Measurements from ENCODE around the gene SPHKAP.

Gene SPHKAP

GRCh38 chr2:228038967-228039366, 142.5 kb downstream of the SPHKAP start:
- H3K9ac ChIP-seq (ENCODE audit: low read depth, low read length) = no peak overlapping the region
- no peaks in the 10 kb centered on the region for H3K9me3 ChIP-seq (ENCODE audit: control insufficient read depth, insufficient read depth, low read length)
- no peaks in the 10 kb centered on the region for H3K36me3 ChIP-seq (ENCODE audit: insufficient read depth, low read length)
- no peaks in the 10 kb centered on the region for H3K4me1 ChIP-seq (ENCODE audit: insufficient read depth, low read length)

GRCh38 chr2:228037915-228038314, 143.6 kb downstream of the SPHKAP start:
- H3K9me3 ChIP-seq (ENCODE audit: control insufficient read depth, insufficient read depth, low read length) = no peaks in the 10 kb centered on the region
- no peaks in the 10 kb centered on the region for H3K4me1 ChIP-seq (ENCODE audit: insufficient read depth, low read length)
- H3K9ac ChIP-seq (ENCODE audit: low read depth, low read length) = no peak overlapping the region

GRCh38 chr2:228023619-228024018, 157.9 kb downstream of the SPHKAP start:
- no peaks in the 10 kb centered on the region for H3K9me3 ChIP-seq (ENCODE audit: control insufficient read depth, insufficient read depth, low read length)
- no peaks in the 10 kb centered on the region for H3K4me1 ChIP-seq (ENCODE audit: insufficient read depth, low read length)
- H3K36me3 ChIP-seq (ENCODE audit: insufficient read depth, low read length) = no peaks in the 10 kb centered on the region
- no peak overlapping the region for H3K9ac ChIP-seq (ENCODE audit: low read depth, low read length)

More at GRCh38 chr2:228037915-228038314, 143.6 kb downstream of the SPHKAP start:
- H3K36me3 ChIP-seq (ENCODE audit: insufficient read depth, low read length) = no peaks in the 10 kb centered on the region

DNA sequence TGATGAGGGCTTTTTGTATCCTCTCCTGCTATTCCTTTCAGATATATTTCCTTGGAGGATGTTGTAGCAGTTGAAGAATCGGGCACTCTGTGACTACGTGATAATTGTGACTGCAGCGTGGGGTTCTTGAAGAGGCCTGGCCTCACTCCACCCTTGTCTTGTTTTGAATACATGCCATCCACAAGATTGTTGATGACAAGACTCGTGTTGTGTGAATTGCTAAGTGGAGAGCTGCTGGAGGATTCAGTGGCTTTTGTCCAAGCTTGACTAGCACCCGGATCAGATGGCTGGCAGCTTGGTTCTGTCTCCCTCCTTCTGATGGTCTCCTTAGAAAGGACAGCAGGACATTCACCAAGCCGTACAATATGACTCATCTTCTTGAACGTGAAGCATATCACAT, 163.2 kb downstream of the SPHKAP start:
- no peak overlapping the region for H3K9ac ChIP-seq (ENCODE audit: low read depth, low read length)
- no peaks in the 10 kb centered on the region for H3K9me3 ChIP-seq (ENCODE audit: control insufficient read depth, insufficient read depth, low read length)
- H3K4me1 ChIP-seq (ENCODE audit: insufficient read depth, low read length) = peaks cover 4% of the 10 kb centered on the region; the same call in 1 of the 2 replicates
- H3K36me3 ChIP-seq (ENCODE audit: insufficient read depth, low read length) = no peaks in the 10 kb centered on the region

- no peaks in the 10 kb centered on the region for H3K36me3 ChIP-seq (ENCODE audit: insufficient read depth, low read length)
These were observed 163.7 kb downstream of the SPHKAP start for GRCh38 chr2:228017784-228018183.

DNA sequence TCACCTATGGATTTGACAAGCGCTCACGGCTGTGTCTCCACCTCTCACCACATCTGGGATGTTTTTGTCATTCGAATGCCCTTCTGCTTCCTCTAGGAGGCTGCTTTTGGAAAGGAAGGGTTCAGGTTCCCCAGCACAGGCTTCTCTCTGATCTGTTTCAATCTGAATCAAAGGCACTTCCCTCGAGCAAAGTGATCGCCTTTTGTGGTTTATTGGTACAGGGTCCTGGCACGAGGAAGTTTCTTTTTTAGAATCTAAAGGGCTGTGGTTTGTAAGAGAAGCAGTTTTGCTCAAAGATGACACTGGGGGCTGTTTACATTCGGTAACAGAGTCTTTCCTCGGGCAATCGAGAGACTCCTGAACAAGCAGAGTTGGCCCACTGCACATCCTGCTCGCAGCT, 165.1 kb downstream of the SPHKAP start:
- H3K9me3 ChIP-seq (ENCODE audit: control insufficient read depth, insufficient read depth, low read length) = no peaks in the 10 kb centered on the region
- peaks cover 4% of the 10 kb centered on the region; the same call in 1 of the 2 replicates for H3K4me1 ChIP-seq (ENCODE audit: insufficient read depth, low read length)
- no peak overlapping the region for H3K9ac ChIP-seq (ENCODE audit: low read depth, low read length)
- no peaks in the 10 kb centered on the region for H3K36me3 ChIP-seq (ENCODE audit: insufficient read depth, low read length)

More at GRCh38 chr2:228017784-228018183, 163.7 kb downstream of the SPHKAP start:
- peaks cover 4% of the 10 kb centered on the region; the same call in 1 of the 2 replicates for H3K4me1 ChIP-seq (ENCODE audit: insufficient read depth, low read length)
- no peak overlapping the region for H3K9ac ChIP-seq (ENCODE audit: low read depth, low read length)
- no peaks in the 10 kb centered on the region for H3K9me3 ChIP-seq (ENCODE audit: control insufficient read depth, insufficient read depth, low read length)

- Histone ChIP-seq H3K9me3 (ENCODE audit: control insufficient read depth, insufficient read depth, low read length) (no peaks in the 10 kb centered on the region), H3K9ac (ENCODE audit: low read depth, low read length) (no peak overlapping the region), H3K36me3 (ENCODE audit: insufficient read depth, low read length) (no peaks in the 10 kb centered on the region), H3K4me1 (ENCODE audit: insufficient read depth, low read length) (peaks cover 4% of the 10 kb centered on the region; the same call in 1 of the 2 replicates)
These were observed 165.7 kb downstream of the SPHKAP start for GRCh38 chr2:228015741-228016140.

- Histone ChIP-seq H3K36me3 (ENCODE audit: insufficient read depth, low read length) (no peaks in the 10 kb centered on the region), H3K9me3 (ENCODE audit: control insufficient read depth, insufficient read depth, low read length) (no peaks in the 10 kb centered on the region), H3K4me1 (ENCODE audit: insufficient read depth, low read length) (no peaks in the 10 kb centered on the region), H3K9ac (ENCODE audit: low read depth, low read length) (no peak overlapping the region)
These were observed 185.1 kb downstream of the SPHKAP start for GRCh38 chr2:227996366-227996765.

GRCh38 chr2:227990937-227991336, 190.6 kb downstream of the SPHKAP start:
- Histone ChIP-seq H3K36me3 (ENCODE audit: insufficient read depth, low read length) (no peaks in the 10 kb centered on the region), H3K4me1 (ENCODE audit: insufficient read depth, low read length) (no peaks in the 10 kb centered on the region), H3K9ac (ENCODE audit: low read depth, low read length) (no peak overlapping the region), H3K9me3 (ENCODE audit: control insufficient read depth, insufficient read depth, low read length) (no peaks in the 10 kb centered on the region)

- H3K9ac ChIP-seq (ENCODE audit: low read depth, low read length) = no peak overlapping the region
- H3K4me1 ChIP-seq (ENCODE audit: insufficient read depth, low read length) = no peaks in the 10 kb centered on the region; the same call in 1 of the 2 replicates
- no peaks in the 10 kb centered on the region for H3K9me3 ChIP-seq (ENCODE audit: control insufficient read depth, insufficient read depth, low read length)
- no peaks in the 10 kb centered on the region for H3K36me3 ChIP-seq (ENCODE audit: insufficient read depth, low read length)
These were observed 208.2 kb downstream of the SPHKAP start for GRCh38 chr2:227973241-227973640.

- Histone ChIP-seq H3K4me1 (ENCODE audit: insufficient read depth, low read length) (no peaks in the 10 kb centered on the region), H3K9ac (ENCODE audit: low read depth, low read length) (no peak overlapping the region), H3K36me3 (ENCODE audit: insufficient read depth, low read length) (no peaks in the 10 kb centered on the region), H3K9me3 (ENCODE audit: control insufficient read depth, insufficient read depth, low read length) (no peaks in the 10 kb centered on the region)
These were observed 209.8 kb downstream of the SPHKAP start for GRCh38 chr2:227971619-227972230.

- no peak overlapping the region for H3K9ac ChIP-seq (ENCODE audit: low read depth, low read length)
- no peaks in the 10 kb centered on the region for H3K36me3 ChIP-seq (ENCODE audit: insufficient read depth, low read length)
- H3K9me3 ChIP-seq (ENCODE audit: control insufficient read depth, insufficient read depth, low read length) = no peaks in the 10 kb centered on the region
- no peaks in the 10 kb centered on the region for H3K4me1 ChIP-seq (ENCODE audit: insufficient read depth, low read length)
These were observed 221.2 kb downstream of the SPHKAP start for GRCh38 chr2:227960317-227960716.

DNA sequence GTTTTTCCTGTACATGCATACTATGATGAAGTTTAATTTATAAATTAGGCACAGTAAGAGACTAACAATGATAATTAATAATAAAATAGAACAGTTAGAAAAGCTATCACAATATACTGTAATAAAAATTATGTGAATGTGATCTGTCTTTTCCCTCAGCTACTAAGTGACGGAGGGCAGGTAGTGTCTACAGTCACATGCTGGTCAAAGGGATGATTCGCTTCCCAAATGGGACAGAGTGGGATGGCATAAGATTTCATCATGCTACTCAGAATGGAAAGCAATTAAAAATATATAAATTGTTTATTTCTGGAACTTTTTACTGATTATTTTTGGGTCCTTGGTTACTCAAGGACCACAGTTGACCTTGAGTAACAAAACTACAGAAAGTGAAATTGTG, 238.5 kb downstream of the SPHKAP start:
- Histone ChIP-seq H3K36me3 (ENCODE audit: insufficient read depth, low read length) (no peaks in the 10 kb centered on the region), H3K9ac (ENCODE audit: low read depth, low read length) (no peak overlapping the region), H3K4me1 (ENCODE audit: insufficient read depth, low read length) (0 out of 2 replicates have a peak, but pooled peaks cover 4% of the 10 kb centered on the region), H3K9me3 (ENCODE audit: control insufficient read depth, insufficient read depth, low read length) (no peaks in the 10 kb centered on the region)

DNA sequence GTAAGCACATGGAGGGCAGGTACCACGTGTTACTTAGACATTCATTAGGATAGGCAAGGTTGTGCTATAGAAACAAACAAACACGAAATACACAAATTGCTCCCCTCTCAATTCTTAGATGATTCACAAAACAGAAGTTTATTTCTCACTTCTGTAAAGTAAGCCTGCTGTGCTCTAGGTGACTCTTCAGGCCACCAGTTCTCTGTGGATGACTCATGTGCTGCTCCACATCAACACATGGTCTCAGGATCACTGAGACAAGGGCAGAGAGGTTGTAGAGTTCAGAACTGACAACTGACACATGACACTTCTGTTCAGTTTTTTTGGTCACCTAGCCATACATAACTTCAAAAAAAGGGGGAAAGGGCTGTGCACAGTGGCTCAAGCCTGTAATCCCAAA, 239.5 kb downstream of the SPHKAP start:
- no peaks in the 10 kb centered on the region for H3K9me3 ChIP-seq (ENCODE audit: control insufficient read depth, insufficient read depth, low read length)
- H3K36me3 ChIP-seq (ENCODE audit: insufficient read depth, low read length) = no peaks in the 10 kb centered on the region
- H3K4me1 ChIP-seq (ENCODE audit: insufficient read depth, low read length) = 0 out of 2 replicates have a peak, but pooled peaks cover 4% of the 10 kb centered on the region
- H3K9ac ChIP-seq (ENCODE audit: low read depth, low read length) = no peak overlapping the region

- H3K4me1 ChIP-seq (ENCODE audit: insufficient read depth, low read length) = 0 out of 2 replicates have a peak, but pooled peaks cover 4% of the 10 kb centered on the region
- no peak overlapping the region for H3K9ac ChIP-seq (ENCODE audit: low read depth, low read length)
These were observed 242.0 kb downstream of the SPHKAP start for GRCh38 chr2:227939271-227940027.

More at GRCh38 chr2:227939271-227940027, 242.0 kb downstream of the SPHKAP start:
- Histone ChIP-seq H3K36me3 (ENCODE audit: insufficient read depth, low read length) (no peaks in the 10 kb centered on the region), H3K9me3 (ENCODE audit: control insufficient read depth, insufficient read depth, low read length) (no peaks in the 10 kb centered on the region)
